T-helper 1 cell treated with Interleukin-12 subunit alpha and Interleukin-12 subunit beta and Interleukin-4 antibody, amounts not matched to agents 30 μg/mL and 1 μg/mL, for 36 hours (primary cell): Measurements from ENCODE around the gene ATP5F1B.

ENCODE experiments used
- H3K27ac Mint-ChIP-seq: one replicate; pipeline ENCODE4 v1.8.0; 2021; ENCODE audit warnings: mild to moderate bottlenecking, mixed read lengths
- H3K27me3 Mint-ChIP-seq: one replicate; pipeline ENCODE4 v1.8.0; 2021; ENCODE audit warnings: low read depth, mixed read lengths
- H3K36me3 Mint-ChIP-seq: one replicate; pipeline ENCODE4 v1.8.0; 2021; ENCODE audit warnings: low read depth, mixed read lengths
- H3K4me1 Mint-ChIP-seq: one replicate; pipeline ENCODE4 v1.8.0; 2021; ENCODE audit warnings: low read depth, mixed read lengths
- H3K4me3 Mint-ChIP-seq: one replicate; pipeline ENCODE4 v1.8.0; 2021; ENCODE audit warnings: mild to moderate bottlenecking, moderate library complexity, mixed read lengths
- H3K9me3 Mint-ChIP-seq: one replicate; pipeline ENCODE4 v1.8.0; 2021; ENCODE audit warnings: mixed read lengths

Gene ATP5F1B

GRCh38 chr12:56614627-56615026 is 31.2 kb downstream of the ATP5F1B start:
- Mint-ChIP-seq H3K27me3 (no peaks in the 10 kb centered on the region), H3K36me3 (peaks cover 67% of the 10 kb centered on the region), H3K4me3 (no peak overlapping the region), H3K27ac (no peak overlapping the region), H3K9me3 (no peaks in the 10 kb centered on the region), H3K4me1 (peaks cover 8% of the 10 kb centered on the region)

- Mint-ChIP-seq H3K4me1 (no peaks in the 10 kb centered on the region), H3K36me3 (peaks cover 55% of the 10 kb centered on the region), H3K27ac (no peak overlapping the region), H3K27me3 (no peaks in the 10 kb centered on the region), H3K4me3 (no peak overlapping the region), H3K9me3 (no peaks in the 10 kb centered on the region)
These were observed 41.4 kb downstream of the ATP5F1B start for GRCh38 chr12:56604355-56604754.

- Mint-ChIP-seq H3K27me3 (no peaks in the 10 kb centered on the region), H3K4me3 (no peak overlapping the region), H3K36me3 (peaks cover 65% of the 10 kb centered on the region), H3K9me3 (no peaks in the 10 kb centered on the region), H3K4me1 (no peaks in the 10 kb centered on the region), H3K27ac (no peak overlapping the region)
These were observed 43.5 kb downstream of the ATP5F1B start for GRCh38 chr12:56602239-56602638.

- no peak overlapping the region for H3K4me3 Mint-ChIP-seq
- no peaks in the 10 kb centered on the region for H3K4me1 Mint-ChIP-seq
- no peaks in the 10 kb centered on the region for H3K9me3 Mint-ChIP-seq
- no peak overlapping the region for H3K27ac Mint-ChIP-seq
- H3K27me3 Mint-ChIP-seq, result no peaks in the 10 kb centered on the region
- H3K36me3 Mint-ChIP-seq, result peaks cover 66% of the 10 kb centered on the region
These were observed 44.3 kb downstream of the ATP5F1B start for GRCh38 chr12:56601503-56601902.

- Mint-ChIP-seq H3K27me3 (no peaks in the 10 kb centered on the region), H3K9me3 (no peaks in the 10 kb centered on the region), H3K4me3 (no peak overlapping the region), H3K4me1 (peaks cover 4% of the 10 kb centered on the region), H3K36me3 (peaks cover 59% of the 10 kb centered on the region), H3K27ac (no peak overlapping the region)
These were observed 45.0 kb downstream of the ATP5F1B start for GRCh38 chr12:56600753-56601152.

GRCh38 chr12:56599797-56600196 is 46.0 kb downstream of the ATP5F1B start:
- peaks cover 58% of the 10 kb centered on the region for H3K36me3 Mint-ChIP-seq
- peaks cover 4% of the 10 kb centered on the region for H3K4me1 Mint-ChIP-seq
- H3K4me3 Mint-ChIP-seq, result no peak overlapping the region
- no peaks in the 10 kb centered on the region for H3K9me3 Mint-ChIP-seq
- no peaks in the 10 kb centered on the region for H3K27me3 Mint-ChIP-seq
- no peak overlapping the region for H3K27ac Mint-ChIP-seq

GRCh38 chr12:56599041-56599440 is 46.7 kb downstream of the ATP5F1B start:
- Mint-ChIP-seq H3K27me3 (no peaks in the 10 kb centered on the region), H3K27ac (no peak overlapping the region), H3K4me3 (no peak overlapping the region), H3K36me3 (peaks cover 51% of the 10 kb centered on the region), H3K4me1 (peaks cover 7% of the 10 kb centered on the region), H3K9me3 (no peaks in the 10 kb centered on the region)

GRCh38 chr12:56596815-56597214 is 49.0 kb downstream of the ATP5F1B start:
- Mint-ChIP-seq H3K9me3 (no peaks in the 10 kb centered on the region), H3K27ac (no peak overlapping the region), H3K4me3 (no peak overlapping the region), H3K36me3 (peaks cover 39% of the 10 kb centered on the region), H3K4me1 (peaks cover 9% of the 10 kb centered on the region), H3K27me3 (no peaks in the 10 kb centered on the region)

GRCh38 chr12:56593909-56594621 is 51.7 kb downstream of the ATP5F1B start:
- peaks cover 21% of the 10 kb centered on the region for H3K36me3 Mint-ChIP-seq
- H3K9me3 Mint-ChIP-seq, result no peaks in the 10 kb centered on the region
- H3K27ac Mint-ChIP-seq, result no peak overlapping the region
- H3K4me1 Mint-ChIP-seq, result peaks cover 11% of the 10 kb centered on the region
- no peaks in the 10 kb centered on the region for H3K27me3 Mint-ChIP-seq
- H3K4me3 Mint-ChIP-seq, result no peak overlapping the region

GRCh38 chr12:56591961-56592360 is 53.8 kb downstream of the ATP5F1B start:
- H3K36me3 Mint-ChIP-seq, result peaks cover 14% of the 10 kb centered on the region
- no peaks in the 10 kb centered on the region for H3K27me3 Mint-ChIP-seq
- H3K4me3 Mint-ChIP-seq, result no peak overlapping the region
- no peaks in the 10 kb centered on the region for H3K9me3 Mint-ChIP-seq
- no peak overlapping the region for H3K27ac Mint-ChIP-seq
- H3K4me1 Mint-ChIP-seq, result peaks cover 11% of the 10 kb centered on the region

GRCh38 chr12:56591126-56591525 is 54.7 kb downstream of the ATP5F1B start:
- H3K27ac Mint-ChIP-seq, result no peak overlapping the region
- H3K9me3 Mint-ChIP-seq, result no peaks in the 10 kb centered on the region
- H3K27me3 Mint-ChIP-seq, result no peaks in the 10 kb centered on the region
- H3K36me3 Mint-ChIP-seq, result peaks cover 13% of the 10 kb centered on the region
- no peak overlapping the region for H3K4me3 Mint-ChIP-seq
- H3K4me1 Mint-ChIP-seq, result peaks cover 8% of the 10 kb centered on the region

GRCh38 chr12:56590237-56590830 is 55.5 kb downstream of the ATP5F1B start:
- Mint-ChIP-seq H3K4me1 (peaks cover 7% of the 10 kb centered on the region), H3K27ac (no peak overlapping the region), H3K27me3 (no peaks in the 10 kb centered on the region), H3K36me3 (peaks cover 8% of the 10 kb centered on the region), H3K9me3 (no peaks in the 10 kb centered on the region), H3K4me3 (no peak overlapping the region)

- Mint-ChIP-seq H3K27me3 (no peaks in the 10 kb centered on the region), H3K36me3 (peaks cover 7% of the 10 kb centered on the region), H3K4me3 (no peak overlapping the region), H3K27ac (no peak overlapping the region), H3K4me1 (peaks cover 7% of the 10 kb centered on the region), H3K9me3 (no peaks in the 10 kb centered on the region)
These were observed 56.0 kb downstream of the ATP5F1B start for GRCh38 chr12:56589783-56590182.
